Neural progenitor cell (in vitro differentiated cells): ENCODE results near the gene KASH5. TPM values are rescaled to one million over a fixed set of nuclear protein-coding genes. Genes with fewer than 3 reads are reported as not detected.

ENCODE experiments used
- DNase-seq: peaks from one replicate; pipeline ENCODE4 v3.0.0-alpha.2; 2016; ENCODE audit warnings: low spot score
- H2AFZ ChIP-seq: fragments of 200-600 bp; sonication (generic); replicated peaks from 2 replicates; pipeline ENCODE4 v1.6.1; 2016; ENCODE audit warnings: antibody characterized with exemption
- H3F3A ChIP-seq: fragments of 200-600 bp; sonication (generic); 2 replicates; pipeline ENCODE4 v1.6.1; 2016; ENCODE audit warnings: antibody characterized with exemption, low read depth
- H3K27ac ChIP-seq: fragments of 200-600 bp; sonication (generic); 2 replicates; pipeline ENCODE4 v1.5.1; 2016; ENCODE audit warnings: mild to moderate bottlenecking
- H3K27me3 ChIP-seq: fragments of 200-600 bp; sonication (generic); 2 replicates; pipeline ENCODE4 v1.6.1; 2016; ENCODE audit warnings: mild to moderate bottlenecking, moderate library complexity
- H3K36me3 ChIP-seq: fragments of 200-600 bp; sonication (generic); 2 replicates; pipeline ENCODE4 v1.5.1; 2016
- H3K4me1 ChIP-seq: fragments of 200-600 bp; sonication (generic); 2 replicates; pipeline ENCODE4 v1.6.1; 2016; ENCODE audit warnings: mixed run types
- H3K4me2 ChIP-seq: fragments of 200-600 bp; sonication (generic); 2 replicates; pipeline ENCODE4 v1.6.1; 2016
- H3K4me3 ChIP-seq: fragments of 200-600 bp; sonication (generic); 2 replicates; pipeline ENCODE4 v1.5.1; 2016
- H3K79me2 ChIP-seq: fragments of 200-600 bp; sonication (generic); 2 replicates; pipeline ENCODE4 v1.6.1; 2016; ENCODE audit warnings: low read depth
- H3K9ac ChIP-seq: fragments of 200-600 bp; sonication (generic); 2 replicates; pipeline ENCODE4 v1.6.1; 2016
- H3K9me3 ChIP-seq: fragments of 200-600 bp; sonication (generic); 2 replicates; pipeline ENCODE4 v1.5.1; 2016; ENCODE audit warnings: low read depth
- H4K20me1 ChIP-seq: fragments of 200-600 bp; sonication (generic); 2 replicates; pipeline ENCODE4 v1.6.1; 2016; ENCODE audit warnings: low read depth
- H3K27ac Mint-ChIP-seq: 3 replicates; pipeline ENCODE4 v1.8.0; 2021; ENCODE audit warnings: mixed read lengths
- H3K27me3 Mint-ChIP-seq: 2 replicates; pipeline ENCODE4 v1.8.0; 2022; ENCODE audit warnings: low read depth, mild to moderate bottlenecking, inconsistent platforms, moderate library complexity, mixed read lengths; ENCODE audit not compliant: insufficient read depth
- H3K36me3 Mint-ChIP-seq: 3 replicates; pipeline ENCODE4 v1.8.0; 2021; ENCODE audit warnings: mixed read lengths
- H3K4me1 Mint-ChIP-seq: 3 replicates; pipeline ENCODE4 v1.8.0; 2021; ENCODE audit warnings: mixed read lengths
- H3K4me3 Mint-ChIP-seq: 3 replicates; pipeline ENCODE4 v1.8.0; 2021; ENCODE audit warnings: mild to moderate bottlenecking, moderate library complexity, mixed read lengths
- H3K9me3 Mint-ChIP-seq: 3 replicates; pipeline ENCODE4 v1.8.0; 2020; ENCODE audit warnings: mixed read lengths
- EZH2 ChIP-seq: fragments of 200-600 bp; sonication (generic); IDR thresholded peaks from 2 replicates; pipeline ENCODE4 v1.6.1; 2017; ENCODE audit warnings: antibody characterized with exemption, mild to moderate bottlenecking, moderate library complexity
- EZH2phosphoT487 ChIP-seq: fragments of 200-600 bp; sonication (generic); IDR thresholded peaks from 2 replicates; pipeline ENCODE4 v1.6.1; 2017; ENCODE audit warnings: antibody characterized with exemption
- total RNA-seq: library from RNA; depleted of rRNA; stranded (reverse); fragments of >200 nt; gene quantifications from 2 replicates; pipeline ENCODE4 v1.2.3, GENCODE V29; 2015; ENCODE audit warnings: low replicate concordance
- TF ChIP-seq, protein P1 (sequence below): fragments of 200-600 bp; sonication (generic); IDR thresholded peaks from 2 replicates; pipeline ENCODE4 v1.5.1; 2017; ENCODE audit warnings: antibody characterized with exemption, mild to moderate bottlenecking

The KASH5 gene
- total RNA-seq, 1 donor from 2014 or later = not detected

- TF ChIP-seq EZH2 = no peak
- TF ChIP-seq EZH2phosphoT487 = no peak
- TF ChIP-seq, protein P1, sequence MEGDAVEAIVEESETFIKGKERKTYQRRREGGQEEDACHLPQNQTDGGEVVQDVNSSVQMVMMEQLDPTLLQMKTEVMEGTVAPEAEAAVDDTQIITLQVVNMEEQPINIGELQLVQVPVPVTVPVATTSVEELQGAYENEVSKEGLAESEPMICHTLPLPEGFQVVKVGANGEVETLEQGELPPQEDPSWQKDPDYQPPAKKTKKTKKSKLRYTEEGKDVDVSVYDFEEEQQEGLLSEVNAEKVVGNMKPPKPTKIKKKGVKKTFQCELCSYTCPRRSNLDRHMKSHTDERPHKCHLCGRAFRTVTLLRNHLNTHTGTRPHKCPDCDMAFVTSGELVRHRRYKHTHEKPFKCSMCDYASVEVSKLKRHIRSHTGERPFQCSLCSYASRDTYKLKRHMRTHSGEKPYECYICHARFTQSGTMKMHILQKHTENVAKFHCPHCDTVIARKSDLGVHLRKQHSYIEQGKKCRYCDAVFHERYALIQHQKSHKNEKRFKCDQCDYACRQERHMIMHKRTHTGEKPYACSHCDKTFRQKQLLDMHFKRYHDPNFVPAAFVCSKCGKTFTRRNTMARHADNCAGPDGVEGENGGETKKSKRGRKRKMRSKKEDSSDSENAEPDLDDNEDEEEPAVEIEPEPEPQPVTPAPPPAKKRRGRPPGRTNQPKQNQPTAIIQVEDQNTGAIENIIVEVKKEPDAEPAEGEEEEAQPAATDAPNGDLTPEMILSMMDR = no peak
- H3K4me2 ChIP-seq = no peak overlapping the region
- H3K27ac ChIP-seq = no peak overlapping the region
- no peaks in the 10 kb centered on the region for H3K79me2 ChIP-seq
- no peak for DNase-seq
- Mint-ChIP-seq H3K36me3 (no peaks in the 10 kb centered on the region), H3K9me3 (peaks cover 17% of the 10 kb centered on the region), H3K4me3 (no peak overlapping the region), H3K27ac (no peak overlapping the region), H3K4me1 (peaks cover 3% of the 10 kb centered on the region), H3K27me3 (peaks cover 5% of the 10 kb centered on the region)
- H3K36me3 ChIP-seq = no peaks in the 10 kb centered on the region
- no peak overlapping the region for H3K4me3 ChIP-seq
- peaks cover 3% of the 10 kb centered on the region for H3K9me3 ChIP-seq
- H3K27me3 ChIP-seq = no peaks in the 10 kb centered on the region
- H4K20me1 ChIP-seq = no peaks in the 10 kb centered on the region
- H2AFZ ChIP-seq = no peak overlapping the region
- H3K9ac ChIP-seq = no peak overlapping the region
- H3F3A ChIP-seq = peaks cover 2% of the 10 kb centered on the region
- no peaks in the 10 kb centered on the region for H3K4me1 ChIP-seq
Measured at GRCh38 chr19:49378512-49378911, 9.5 kb upstream of the KASH5 start.

DNA sequence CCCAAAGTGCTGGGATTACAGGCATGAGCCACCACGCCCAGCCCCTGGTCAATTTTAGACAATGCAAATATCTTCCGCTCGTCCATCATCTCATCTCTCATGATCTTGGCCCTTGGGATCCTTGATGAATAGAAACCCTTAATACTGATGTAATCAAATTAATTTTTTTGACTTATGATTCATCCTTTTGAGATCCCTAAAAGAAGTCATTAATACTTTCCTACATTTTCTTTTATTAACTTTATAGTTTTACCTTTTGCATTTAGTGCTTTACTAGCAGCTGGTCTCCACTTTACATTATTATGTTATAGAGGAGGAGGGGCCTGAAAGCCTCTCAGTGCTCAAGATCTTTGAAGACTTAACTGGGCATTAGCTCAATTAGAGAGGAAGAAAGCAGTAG, 7.7 kb upstream of the KASH5 start:
- Histone ChIP-seq H2AFZ (no peak overlapping the region), H3F3A (no peaks in the 10 kb centered on the region), H3K27ac (no peak overlapping the region), H3K4me2 (no peak overlapping the region), H3K36me3 (no peaks in the 10 kb centered on the region), H3K9ac (no peak overlapping the region), H3K79me2 (no peaks in the 10 kb centered on the region), H3K9me3 (peaks cover 3% of the 10 kb centered on the region), H3K4me3 (no peak overlapping the region), H4K20me1 (no peaks in the 10 kb centered on the region), H3K27me3 (no peaks in the 10 kb centered on the region), H3K4me1 (no peaks in the 10 kb centered on the region)
- Mint-ChIP-seq H3K36me3 (no peaks in the 10 kb centered on the region), H3K9me3 (peaks cover 21% of the 10 kb centered on the region), H3K4me1 (no peaks in the 10 kb centered on the region), H3K27me3 (peaks cover 9% of the 10 kb centered on the region), H3K27ac (no peak overlapping the region), H3K4me3 (no peak overlapping the region)
- DNase-seq = no peak
- no peak for TF ChIP-seq EZH2phosphoT487
- no peak for TF ChIP-seq EZH2
- TF ChIP-seq, protein P1 = no peak

DNA sequence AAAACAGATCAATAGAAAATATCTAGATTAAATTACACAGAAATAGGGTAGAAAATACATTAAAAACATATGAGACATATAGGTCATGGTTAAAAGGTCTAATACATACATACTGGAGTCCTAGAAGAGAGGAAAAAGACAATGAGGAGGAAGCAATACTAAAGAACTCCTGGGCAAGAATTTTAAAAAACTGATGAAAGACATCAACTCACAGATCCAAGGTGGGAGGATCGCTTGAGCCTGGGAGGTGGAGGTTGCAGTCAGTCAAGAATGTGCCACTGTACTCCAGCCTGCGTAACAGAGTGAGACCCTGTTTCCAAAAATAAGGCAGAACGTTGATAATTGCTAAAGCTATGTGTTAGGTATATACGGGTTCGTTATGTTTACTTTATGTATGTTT, 5.4 kb upstream of the KASH5 start:
- H3K9me3 Mint-ChIP-seq = peaks cover 24% of the 10 kb centered on the region
- no peaks in the 10 kb centered on the region for H3K4me1 Mint-ChIP-seq
- no peak overlapping the region for H3K4me3 ChIP-seq
- H3K9me3 ChIP-seq = peaks cover 3% of the 10 kb centered on the region
- no peak overlapping the region for H3K9ac ChIP-seq
- H3K27me3 ChIP-seq = no peaks in the 10 kb centered on the region
- no peaks in the 10 kb centered on the region for H3K4me1 ChIP-seq
- H4K20me1 ChIP-seq = no peaks in the 10 kb centered on the region
- H3K27me3 Mint-ChIP-seq = peaks cover 13% of the 10 kb centered on the region
- no peak overlapping the region for H3K4me2 ChIP-seq
- peaks cover 2% of the 10 kb centered on the region for H3K36me3 Mint-ChIP-seq
- DNase-seq = no peak
- no peaks in the 10 kb centered on the region for H3K79me2 ChIP-seq
- no peak overlapping the region for H2AFZ ChIP-seq
- H3K4me3 Mint-ChIP-seq = no peak overlapping the region
- no peaks in the 10 kb centered on the region for H3F3A ChIP-seq
- H3K27ac ChIP-seq = no peak overlapping the region
- TF ChIP-seq EZH2 (no peak), EZH2phosphoT487 (no peak)
- TF ChIP-seq, protein P1 = no peak
- no peak overlapping the region for H3K27ac Mint-ChIP-seq
- no peaks in the 10 kb centered on the region for H3K36me3 ChIP-seq
